SK-N-SH treated with all-trans-retinoic acid at 6 μM for 48 hours (cell line): ENCODE data around the gene WDTC1.

Source experiments
- BACH2 ChIP-seq: fragments of 250-450 bp; sonication (Bioruptor Pico); IDR thresholded peaks from 2 replicates; pipeline ENCODE4 v1.9.0; 2021; ENCODE audit warnings: mild to moderate bottlenecking, borderline replicate concordance
- CREB5 ChIP-seq: fragments of 250-450 bp; sonication (Bioruptor Pico); IDR thresholded peaks from 2 replicates; pipeline ENCODE4 v1.5.1; 2020; ENCODE audit warnings: low read depth, mild to moderate bottlenecking, moderate library complexity
- ESRRG ChIP-seq: fragments of 250-450 bp; sonication (Bioruptor Pico); IDR thresholded peaks from 2 replicates; pipeline ENCODE4 v1.6.1; 2021; ENCODE audit warnings: mild to moderate bottlenecking
- ISL1 ChIP-seq: fragments of 250-450 bp; sonication (Bioruptor Pico); IDR thresholded peaks from 2 replicates; pipeline ENCODE4 v2.1.2; 2022; ENCODE audit warnings: mild to moderate bottlenecking, moderate library complexity
- PATZ1 ChIP-seq: fragments of 250-450 bp; sonication (Bioruptor Pico); IDR thresholded peaks from 2 replicates; pipeline ENCODE4 v1.8.0; 2020; ENCODE audit warnings: mild to moderate bottlenecking, moderate library complexity, borderline replicate concordance
- ZFP30 ChIP-seq: fragments of 450-650 bp; formaldehyde crosslinking; IDR thresholded peaks from 2 replicates; pipeline ENCODE4 v1.5.0; 2022; ENCODE audit warnings: mild to moderate bottlenecking, moderate library complexity
- ZNF8 ChIP-seq: fragments of 450-650 bp; formaldehyde crosslinking; IDR thresholded peaks from 2 replicates; pipeline ENCODE4 v1.5.0; 2020; ENCODE audit warnings: mild to moderate bottlenecking, moderate library complexity

- no peak for TF ChIP-seq BACH2 (CRISPR knock-in tag)
- TF ChIP-seq ZFP30, result no peak
- TF ChIP-seq ESRRG (CRISPR knock-in tag), result no peak
- TF ChIP-seq CREB5 (CRISPR knock-in tag), result no peak
- no peak for TF ChIP-seq ZNF8
- TF ChIP-seq ISL1, result no peak
- TF ChIP-seq PATZ1, result no peak
Measured at GRCh38 chr1:27348861-27349783, 114.7 kb downstream of the WDTC1 start.
